Lower leg skin (tissue), 4 donors: ENCODE data around the gene AGPS. TPM values are rescaled to one million over a fixed set of nuclear protein-coding genes. Genes with fewer than 3 reads are reported as not detected.

ENCODE experiments used
- DNase-seq, 2 donors: peaks; one replicate each; pipeline ENCODE4 v3.0.0-alpha.2; 2019; ENCODE audit warnings: low spot score in 2 of 2
- H3K4me3 ChIP-seq: fragments of 200-600 bp; sonication (generic); 2 replicates; pipeline ENCODE4 v1.5.1; 2017; ENCODE audit warnings: mild to moderate bottlenecking, low read depth; ENCODE audit not compliant: poor library complexity, severe bottlenecking
- POLR2A ChIP-seq, 2 donors: fragments of 450-650 bp; IDR thresholded peaks; one replicate each; pipeline ENCODE4 v1.6.1; 2016 to 2017; ENCODE audit warnings: antibody characterized with exemption in 2 of 2, mild to moderate bottlenecking in 1 of 2, moderate library complexity in 1 of 2
- WGBS, 2 donors: methylation state at CpG; one replicate each; pipeline ENCODE4 v1.1.5; 2018; 5-methylcytosine and 5-hydroxymethylcytosine counted together
- intact Hi-C: fragments of 100-400 bp; cut with DNase I; formaldehyde crosslinking; loops from one replicate; pipeline ENCODE4 v1.15.0; 2023; ENCODE audit warnings: low total_unique reads
- total RNA-seq, 4 donors: library from RNA; depleted of rRNA; stranded (reverse); fragments of >200 nt; gene quantifications; one replicate each; pipeline ENCODE4 v1.1.0, GENCODE V29; 2016
- TF ChIP-seq, protein P1 (sequence below), 3 donors: fragments of 450-650 bp; IDR thresholded peaks; one replicate each; pipeline ENCODE4 v1.5.1; 2016; ENCODE audit warnings: antibody characterized with exemption in 3 of 3, mild to moderate bottlenecking in 3 of 3, moderate library complexity in 2 of 3

AGPS gene
- total RNA-seq, 4 donors from 2014 or later, result 14.1 to 29.8 (median 21.0) TPM

DNA sequence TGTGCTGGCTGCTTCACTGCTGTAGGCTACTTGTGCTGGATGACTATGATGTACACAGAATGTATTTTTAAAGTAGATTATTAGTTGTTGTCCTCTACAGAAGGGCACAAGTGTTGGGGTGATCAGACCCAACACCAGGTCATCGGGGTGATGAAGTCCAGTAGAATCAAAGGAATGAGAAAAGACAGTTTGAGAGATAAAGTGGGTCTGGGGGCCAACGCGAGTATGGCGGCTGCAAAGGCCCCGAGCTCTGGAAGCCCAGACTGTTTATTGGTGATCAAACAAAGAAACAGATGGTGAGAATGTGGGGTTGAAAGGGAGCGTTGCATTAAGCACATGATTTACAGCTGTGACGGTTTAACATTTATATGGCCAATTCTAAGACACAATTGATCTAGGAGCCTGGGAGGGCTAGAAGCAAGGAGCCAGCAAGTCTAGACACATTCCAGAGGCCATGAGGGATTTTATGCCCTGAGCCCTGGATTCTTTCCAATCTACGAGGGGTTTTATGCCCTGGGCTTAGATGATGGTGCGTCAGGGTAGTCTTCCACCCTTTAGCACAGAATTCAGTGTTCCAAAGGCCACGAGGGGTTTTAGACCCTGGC, 153.5 kb downstream of the AGPS start:
- H3K4me3 ChIP-seq, result no peak overlapping the region
- intact Hi-C loops, result no loop called here
- WGBS, 2 donors, result 56 to 65% methylated on average over 9 of the region's 10 CpGs
- no peak for TF ChIP-seq POLR2A (IDR thresholded peaks at IDR 0.05)
- TF ChIP-seq, protein P1, sequence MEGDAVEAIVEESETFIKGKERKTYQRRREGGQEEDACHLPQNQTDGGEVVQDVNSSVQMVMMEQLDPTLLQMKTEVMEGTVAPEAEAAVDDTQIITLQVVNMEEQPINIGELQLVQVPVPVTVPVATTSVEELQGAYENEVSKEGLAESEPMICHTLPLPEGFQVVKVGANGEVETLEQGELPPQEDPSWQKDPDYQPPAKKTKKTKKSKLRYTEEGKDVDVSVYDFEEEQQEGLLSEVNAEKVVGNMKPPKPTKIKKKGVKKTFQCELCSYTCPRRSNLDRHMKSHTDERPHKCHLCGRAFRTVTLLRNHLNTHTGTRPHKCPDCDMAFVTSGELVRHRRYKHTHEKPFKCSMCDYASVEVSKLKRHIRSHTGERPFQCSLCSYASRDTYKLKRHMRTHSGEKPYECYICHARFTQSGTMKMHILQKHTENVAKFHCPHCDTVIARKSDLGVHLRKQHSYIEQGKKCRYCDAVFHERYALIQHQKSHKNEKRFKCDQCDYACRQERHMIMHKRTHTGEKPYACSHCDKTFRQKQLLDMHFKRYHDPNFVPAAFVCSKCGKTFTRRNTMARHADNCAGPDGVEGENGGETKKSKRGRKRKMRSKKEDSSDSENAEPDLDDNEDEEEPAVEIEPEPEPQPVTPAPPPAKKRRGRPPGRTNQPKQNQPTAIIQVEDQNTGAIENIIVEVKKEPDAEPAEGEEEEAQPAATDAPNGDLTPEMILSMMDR (IDR thresholded peaks at IDR 0.05), result no peak
- DNase-seq, result no peak

DNA sequence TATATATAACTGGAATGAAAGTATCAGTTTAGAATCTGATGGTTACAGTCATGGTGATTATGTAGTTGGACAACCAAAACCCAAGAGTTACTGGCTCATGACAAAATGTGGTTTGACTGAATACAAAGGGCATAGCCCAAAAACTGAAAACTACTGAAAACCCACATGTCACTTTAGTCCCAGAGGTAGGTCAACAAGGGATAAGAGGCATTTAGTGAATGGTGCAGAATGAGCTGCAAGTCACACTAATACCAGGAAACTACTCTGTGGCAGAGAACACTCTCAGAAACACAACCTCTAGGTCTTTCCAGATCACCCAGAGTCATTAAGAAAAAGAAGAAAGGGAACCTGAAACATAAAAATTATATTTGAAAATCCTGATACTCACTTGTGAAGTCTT, 154.5 kb downstream of the AGPS start:
- no peak for DNase-seq
- TF ChIP-seq, protein P1 (IDR thresholded peaks at IDR 0.05), result no peak
- TF ChIP-seq POLR2A (IDR thresholded peaks at IDR 0.05), result no peak
- H3K4me3 ChIP-seq, result no peak overlapping the region
- intact Hi-C loops, result no loop called here

DNA sequence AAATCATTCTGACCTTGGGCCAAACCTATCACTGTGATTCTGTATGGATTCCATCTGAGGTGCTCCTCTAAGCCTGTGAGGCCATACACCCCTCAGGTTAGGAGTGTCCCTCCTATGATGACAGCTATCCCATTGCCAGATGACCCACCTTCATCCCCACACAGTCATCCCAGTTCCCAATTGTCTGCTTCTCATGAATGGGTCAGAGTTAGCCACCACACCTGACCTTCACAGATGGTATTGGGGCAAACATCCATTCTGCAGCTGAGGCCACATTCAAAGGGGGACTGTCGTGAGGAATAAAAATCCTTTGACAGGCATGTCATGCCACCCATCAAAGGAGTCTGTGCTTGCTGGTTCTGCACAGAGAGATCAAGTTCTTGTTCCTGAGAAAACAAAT, 155.2 kb downstream of the AGPS start:
- intact Hi-C loops, result no loop called here
- WGBS, 2 donors, result 73 to 77% methylated on average over 1 of the region's 1 CpG
- no peak for TF ChIP-seq POLR2A (IDR thresholded peaks at IDR 0.05)
- TF ChIP-seq, protein P1 (IDR thresholded peaks at IDR 0.05), result no peak
- DNase-seq, result no peak
- no peak overlapping the region for H3K4me3 ChIP-seq

DNA sequence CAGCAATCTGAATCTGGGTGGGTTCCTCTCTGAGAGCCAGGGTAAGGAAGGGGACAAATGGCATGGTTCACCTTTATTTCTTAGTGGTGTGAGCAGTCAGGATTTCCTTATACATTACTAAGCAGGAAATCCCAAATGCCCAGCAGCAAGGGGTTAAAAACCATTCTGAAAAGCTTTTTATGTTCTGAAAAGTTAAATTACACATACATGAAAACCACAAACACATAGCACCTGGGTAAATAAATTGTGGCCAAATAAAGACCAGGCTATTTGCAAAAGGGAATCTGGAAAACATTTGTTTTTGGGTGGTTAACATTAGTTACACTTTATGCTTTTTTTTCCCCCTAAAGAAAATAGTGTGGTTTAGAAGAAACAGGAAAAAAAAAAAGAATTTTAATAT, 156.1 kb downstream of the AGPS start:
- TF ChIP-seq, protein P1 (IDR thresholded peaks at IDR 0.05), result no peak
- TF ChIP-seq POLR2A (IDR thresholded peaks at IDR 0.05), result no peak
- no peak overlapping the region for H3K4me3 ChIP-seq
- intact Hi-C loops, result no loop called here
- no peak for DNase-seq

DNA sequence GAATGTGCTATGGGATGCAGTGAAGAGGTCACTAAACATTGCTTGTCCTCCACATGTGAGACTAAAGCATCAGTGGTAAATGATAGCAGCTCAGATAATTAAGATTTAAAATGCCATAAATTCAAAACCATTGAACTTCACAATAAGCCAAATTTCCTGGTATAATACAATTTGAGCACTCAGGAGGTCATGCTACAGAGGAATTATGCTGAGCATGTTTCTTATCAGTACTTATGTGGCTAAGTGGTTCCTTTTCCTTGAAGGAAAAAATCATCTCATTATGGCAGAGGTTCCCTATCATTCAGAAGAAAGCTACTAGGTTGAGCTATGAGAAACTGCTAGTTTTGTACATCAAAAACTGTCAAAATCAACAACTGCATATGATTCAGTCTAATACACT, 156.6 kb downstream of the AGPS start:
- no peak for TF ChIP-seq POLR2A (IDR thresholded peaks at IDR 0.05)
- TF ChIP-seq, protein P1 (IDR thresholded peaks at IDR 0.05), result no peak
- intact Hi-C loops, result no loop called here
- no peak for DNase-seq
- no peak overlapping the region for H3K4me3 ChIP-seq
